Keratinocyte (primary cell): ENCODE results near the gene SESN3.

Source experiments
- EZH2 ChIP-seq: IDR thresholded peaks from one replicate; pipeline ENCODE4 v1.6.1; 2012; ENCODE audit warnings: inconsistent platforms, mild to moderate bottlenecking, low read length, moderate library complexity
- TF ChIP-seq, protein P1 (sequence below), 3 experiments: IDR thresholded peaks in 1 of 3; conservative IDR thresholded peaks in 1 of 3; optimal IDR thresholded peaks in 1 of 3; 2 replicates in 2 of 3; 3 replicates in 1 of 3; pipeline versions ENCODE3 to v1.5.1; 2011; ENCODE audit warnings: low read length in 3 of 3, mild to moderate bottlenecking in 3 of 3, moderate library complexity in 2 of 3, control low read depth in 1 of 3, inconsistent platforms in 1 of 3; ENCODE audit not compliant: insufficient read depth in 2 of 3; ENCODE audit errors: extremely low read depth in 1 of 3

DNA sequence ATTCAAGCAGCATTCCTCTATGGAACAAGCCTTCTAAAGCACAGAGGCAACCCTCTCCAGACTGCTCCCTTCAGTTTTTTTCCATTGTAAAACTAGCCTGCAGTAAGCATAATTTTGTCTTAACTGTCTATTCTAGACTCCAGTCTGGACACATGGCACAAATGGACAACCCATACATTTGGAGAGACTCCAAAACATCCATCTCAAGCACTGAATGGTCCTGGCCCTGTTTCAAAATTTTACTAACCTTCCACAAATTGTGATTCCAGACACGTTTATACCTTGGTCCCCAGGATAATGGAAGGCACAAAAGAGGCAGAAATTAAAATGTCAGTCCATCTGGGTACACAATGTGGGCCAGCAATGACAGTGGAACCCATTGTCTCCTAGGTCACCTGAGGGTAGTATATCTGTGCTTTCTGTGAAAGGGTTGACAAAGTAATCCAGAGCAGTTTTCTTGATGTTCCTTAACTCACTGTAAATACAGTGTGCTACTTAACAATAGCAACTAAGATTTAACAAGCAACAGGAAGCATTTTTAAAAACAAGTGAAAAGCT is 16.2 kb upstream of the SESN3 start:
- TF ChIP-seq, protein P1, sequence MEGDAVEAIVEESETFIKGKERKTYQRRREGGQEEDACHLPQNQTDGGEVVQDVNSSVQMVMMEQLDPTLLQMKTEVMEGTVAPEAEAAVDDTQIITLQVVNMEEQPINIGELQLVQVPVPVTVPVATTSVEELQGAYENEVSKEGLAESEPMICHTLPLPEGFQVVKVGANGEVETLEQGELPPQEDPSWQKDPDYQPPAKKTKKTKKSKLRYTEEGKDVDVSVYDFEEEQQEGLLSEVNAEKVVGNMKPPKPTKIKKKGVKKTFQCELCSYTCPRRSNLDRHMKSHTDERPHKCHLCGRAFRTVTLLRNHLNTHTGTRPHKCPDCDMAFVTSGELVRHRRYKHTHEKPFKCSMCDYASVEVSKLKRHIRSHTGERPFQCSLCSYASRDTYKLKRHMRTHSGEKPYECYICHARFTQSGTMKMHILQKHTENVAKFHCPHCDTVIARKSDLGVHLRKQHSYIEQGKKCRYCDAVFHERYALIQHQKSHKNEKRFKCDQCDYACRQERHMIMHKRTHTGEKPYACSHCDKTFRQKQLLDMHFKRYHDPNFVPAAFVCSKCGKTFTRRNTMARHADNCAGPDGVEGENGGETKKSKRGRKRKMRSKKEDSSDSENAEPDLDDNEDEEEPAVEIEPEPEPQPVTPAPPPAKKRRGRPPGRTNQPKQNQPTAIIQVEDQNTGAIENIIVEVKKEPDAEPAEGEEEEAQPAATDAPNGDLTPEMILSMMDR (optimal IDR thresholded peaks at IDR 0.05 in 1 of 3, IDR thresholded peaks at IDR 0.05 in 1 of 3, conservative IDR thresholded peaks at IDR 0.05 in 1 of 3; ENCODE audit: extremely low read depth in 1 of 3, insufficient read depth in 2 of 3, low read length in 3 of 3) = no peak
- no peak for TF ChIP-seq EZH2
